ENCODE results near the gene MACROD2.

DNA sequence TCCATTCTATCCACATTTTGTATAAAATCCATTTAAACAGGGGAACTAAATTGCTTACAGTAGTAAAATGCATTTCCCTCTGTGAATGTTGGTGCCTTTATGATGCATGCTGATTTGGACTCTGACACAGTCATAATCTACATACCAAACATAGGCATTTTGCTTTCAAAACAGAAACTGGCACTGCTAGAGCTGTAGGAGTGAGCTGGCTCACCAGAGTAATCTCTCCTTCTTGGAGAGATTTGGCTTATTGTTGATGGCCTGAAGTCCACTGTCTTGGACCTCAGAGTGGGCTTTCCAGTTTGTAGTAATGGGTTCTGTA, 705.3 kb downstream of the MACROD2 start:
- TF ChIP-seq, protein P1, sequence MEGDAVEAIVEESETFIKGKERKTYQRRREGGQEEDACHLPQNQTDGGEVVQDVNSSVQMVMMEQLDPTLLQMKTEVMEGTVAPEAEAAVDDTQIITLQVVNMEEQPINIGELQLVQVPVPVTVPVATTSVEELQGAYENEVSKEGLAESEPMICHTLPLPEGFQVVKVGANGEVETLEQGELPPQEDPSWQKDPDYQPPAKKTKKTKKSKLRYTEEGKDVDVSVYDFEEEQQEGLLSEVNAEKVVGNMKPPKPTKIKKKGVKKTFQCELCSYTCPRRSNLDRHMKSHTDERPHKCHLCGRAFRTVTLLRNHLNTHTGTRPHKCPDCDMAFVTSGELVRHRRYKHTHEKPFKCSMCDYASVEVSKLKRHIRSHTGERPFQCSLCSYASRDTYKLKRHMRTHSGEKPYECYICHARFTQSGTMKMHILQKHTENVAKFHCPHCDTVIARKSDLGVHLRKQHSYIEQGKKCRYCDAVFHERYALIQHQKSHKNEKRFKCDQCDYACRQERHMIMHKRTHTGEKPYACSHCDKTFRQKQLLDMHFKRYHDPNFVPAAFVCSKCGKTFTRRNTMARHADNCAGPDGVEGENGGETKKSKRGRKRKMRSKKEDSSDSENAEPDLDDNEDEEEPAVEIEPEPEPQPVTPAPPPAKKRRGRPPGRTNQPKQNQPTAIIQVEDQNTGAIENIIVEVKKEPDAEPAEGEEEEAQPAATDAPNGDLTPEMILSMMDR (IDR thresholded peaks at IDR 0.05): no peak
- no peak for TF ChIP-seq POLR2A (IDR thresholded peaks at IDR 0.05)
